SK-N-DZ (cell line): Measurements from ENCODE around the gene SLC15A2.

ENCODE experiments used
- DNase-seq: peaks from one replicate; pipeline ENCODE4 v3.0.0-alpha.2; 2015; ENCODE audit warnings: low spot score

The SLC15A2 gene

GRCh38 chr3:121980450-121980796 lies 86.2 kb downstream of the SLC15A2 start:
- no peak for DNase-seq

GRCh38 chr3:121981473-121981872 lies 87.3 kb downstream of the SLC15A2 start:
- no peak for DNase-seq

- DNase-seq = no peak
Measured at GRCh38 chr3:121985846-121986245, 91.6 kb downstream of the SLC15A2 start.

- no peak for DNase-seq
Measured at GRCh38 chr3:121988146-121988545, 93.9 kb downstream of the SLC15A2 start.

- DNase-seq = no peak
Measured at GRCh38 chr3:121989943-121990342, 95.7 kb downstream of the SLC15A2 start.

GRCh38 chr3:121992601-121993560 lies 98.7 kb downstream of the SLC15A2 start:
- DNase-seq = no peak
